Activated T-cell treated with anti-CD3 and anti-CD28 coated beads, Interleukin-2, amount 50 U/mL, for 72 hours (primary cell): Measurements from ENCODE around the gene DZIP3. TPM values are rescaled to one million over a fixed set of nuclear protein-coding genes. Genes with fewer than 3 reads are reported as not detected.
"Not testable (repeated sequence)": the region's sequence is repeated elsewhere in the genome, so short reads cannot be mapped to it uniquely, and the experiment has no call there.

Source experiments
- ATAC-seq, 2 donors: fragments of 150-1000 bp; cut with Tn5 transposase; replicated peaks in 1 of 2; 2 replicates each; pipeline ENCODE4 v1.10.0; 2021; ENCODE audit warnings: moderate library complexity in 2 of 2, mild to moderate bottlenecking in 1 of 2
- DNase-seq, 2 donors: peaks; one replicate each; pipeline ENCODE4 v3.0.0; 2021 to 2022; ENCODE audit warnings: mixed read lengths in 1 of 2
- H3K27ac Mint-ChIP-seq: one replicate; pipeline ENCODE4 v1.8.0; 2022; ENCODE audit warnings: mild to moderate bottlenecking, moderate library complexity, mixed read lengths
- H3K27me3 Mint-ChIP-seq: one replicate; pipeline ENCODE4 v1.8.0; 2022; ENCODE audit warnings: low read depth, mixed read lengths
- H3K36me3 Mint-ChIP-seq, 2 donors: one replicate each; pipeline ENCODE4 v1.8.0; 2022; ENCODE audit warnings: mixed read lengths in 2 of 2, mild to moderate bottlenecking in 1 of 2; ENCODE audit not compliant: insufficient read depth in 2 of 2
- H3K4me1 Mint-ChIP-seq: one replicate; pipeline ENCODE4 v1.8.0; 2022; ENCODE audit warnings: low read depth, mixed read lengths
- H3K4me3 Mint-ChIP-seq, 2 donors: one replicate each; pipeline ENCODE4 v1.8.0; 2022; ENCODE audit warnings: mild to moderate bottlenecking in 2 of 2, mixed read lengths in 2 of 2, moderate library complexity in 2 of 2
- H3K9me3 Mint-ChIP-seq, 2 donors: one replicate each; pipeline ENCODE4 v1.8.0; 2022; ENCODE audit warnings: mixed read lengths in 2 of 2
- total RNA-seq, 2 donors: library from RNA; stranded (reverse); gene quantifications; one replicate each; pipeline ENCODE4 v1.2.3, GENCODE V29; 2022

The DZIP3 gene
- total RNA-seq, 2 donors from 2014 or later = 21.2 to 25.2 TPM

DNA sequence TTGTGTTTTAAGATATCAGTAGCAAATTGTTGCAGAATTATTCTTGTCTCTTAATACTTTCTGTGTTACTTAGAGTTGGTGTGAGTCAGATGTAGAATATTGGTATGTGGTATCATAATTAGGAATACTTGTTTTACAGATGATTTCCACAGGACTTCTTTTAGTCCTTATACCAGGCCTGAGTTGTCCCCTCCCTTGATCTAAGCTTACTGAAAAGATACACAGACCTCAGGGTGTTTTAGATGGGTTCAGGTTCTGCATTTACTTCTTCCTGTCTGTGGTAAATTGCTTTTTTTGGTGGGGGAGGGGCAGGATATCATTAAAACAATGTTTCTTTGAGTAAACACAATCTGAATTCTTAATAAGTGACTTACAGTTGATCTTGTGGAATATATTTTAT, 14.2 kb downstream of the DZIP3 start:
- peaks cover 50% of the 10 kb centered on the region for H3K4me1 Mint-ChIP-seq

DNA sequence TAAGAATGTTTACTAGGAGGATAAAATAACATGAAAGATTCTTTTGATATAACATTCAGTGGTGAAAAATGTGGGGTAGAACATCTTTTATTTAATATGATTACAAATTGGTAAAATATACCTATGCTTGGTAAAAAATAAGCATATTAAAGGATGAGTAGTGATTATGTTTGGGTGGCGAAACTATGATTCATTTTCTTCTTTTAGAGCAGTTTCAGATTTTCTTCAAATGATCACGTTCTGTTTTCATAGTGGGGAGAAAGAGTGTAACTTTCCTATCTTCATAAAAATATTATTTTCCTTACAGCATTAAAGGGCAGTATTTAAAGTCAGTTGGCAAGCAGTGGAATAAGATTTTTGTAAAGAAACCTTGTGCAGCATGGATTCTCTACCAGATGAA, 15.5 kb downstream of the DZIP3 start:
- Mint-ChIP-seq H3K27ac (peak overlapping the region; percentile 57), H3K4me3 (peak overlapping the region in 1 of 2 donors; percentile 37), H3K36me3 (peaks cover 2 to 5% of the 10 kb centered on the region in 2 donors), H3K27me3 (no peaks in the 10 kb centered on the region), H3K9me3 (no peaks in the 10 kb centered on the region), H3K4me1 (peaks cover 40% of the 10 kb centered on the region)
- DNase-seq (no peak), ATAC-seq (no peak)

More for the DNA sequence above, 14.2 kb downstream of the DZIP3 start:
- no peaks in the 10 kb centered on the region for H3K9me3 Mint-ChIP-seq
- H3K27ac Mint-ChIP-seq = peak overlapping the region; percentile 75
- peak overlapping the region; percentile 30 to 74 for H3K4me3 Mint-ChIP-seq
- peak; percentile 21 to 33 for ATAC-seq
- no peaks in the 10 kb centered on the region for H3K27me3 Mint-ChIP-seq
- peaks cover 2 to 5% of the 10 kb centered on the region in 2 donors for H3K36me3 Mint-ChIP-seq
- DNase-seq = no peak

DNA sequence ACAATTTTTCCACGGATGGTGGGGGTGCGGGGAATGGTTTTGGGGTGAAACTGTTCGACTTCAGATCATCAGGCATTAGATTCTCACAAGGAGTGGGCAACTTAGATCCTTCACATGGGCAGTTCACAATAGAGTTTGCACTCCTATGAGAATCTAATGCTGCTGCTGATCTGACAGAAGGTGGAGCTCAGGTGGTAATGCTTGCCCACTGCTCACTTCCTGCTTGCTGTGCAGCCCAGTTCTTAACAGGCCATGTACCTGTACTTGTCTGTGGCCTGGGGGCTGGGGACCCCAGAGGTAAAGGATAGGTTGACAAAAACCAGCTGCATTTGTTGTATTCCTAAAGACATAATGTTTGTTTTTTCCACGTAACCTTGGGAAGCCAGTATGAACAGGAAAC, 16.0 kb downstream of the DZIP3 start:
- Mint-ChIP-seq H3K4me3 (no peak overlapping the region), H3K4me1 (peaks cover 39% of the 10 kb centered on the region), H3K27ac (no peak overlapping the region), H3K36me3 (peaks cover 2 to 5% of the 10 kb centered on the region in 2 donors), H3K9me3 (no peaks in the 10 kb centered on the region), H3K27me3 (no peaks in the 10 kb centered on the region)
- no peak for DNase-seq
- no peak for ATAC-seq

- DNase-seq (no peak), ATAC-seq (no peak)
- Mint-ChIP-seq H3K27me3 (no peaks in the 10 kb centered on the region), H3K36me3 (no peaks in the 10 kb centered on the region), H3K4me1 (peaks cover 21% of the 10 kb centered on the region), H3K27ac (no peak overlapping the region), H3K4me3 (no peak overlapping the region), H3K9me3 (no peaks in the 10 kb centered on the region)
Observed at GRCh38 chr3:108608750-108609149, 19.2 kb downstream of the DZIP3 start.

- no peak overlapping the region for H3K27ac Mint-ChIP-seq
- DNase-seq (no peak), ATAC-seq (no peak)
- no peak overlapping the region for H3K4me3 Mint-ChIP-seq
- H3K36me3 Mint-ChIP-seq = no peaks in the 10 kb centered on the region
- peaks cover 2% of the 10 kb centered on the region for H3K4me1 Mint-ChIP-seq
- H3K9me3 Mint-ChIP-seq = no peaks in the 10 kb centered on the region
- no peaks in the 10 kb centered on the region for H3K27me3 Mint-ChIP-seq
Observed at GRCh38 chr3:108610651-108611050, 21.1 kb downstream of the DZIP3 start.

GRCh38 chr3:108616090-108616489, 26.6 kb downstream of the DZIP3 start:
- H3K4me1 Mint-ChIP-seq, H3K27ac Mint-ChIP-seq, H3K9me3 Mint-ChIP-seq, ATAC-seq, H3K36me3 Mint-ChIP-seq, H3K4me3 Mint-ChIP-seq, H3K27me3 Mint-ChIP-seq, DNase-seq: not testable (repeated sequence)

GRCh38 chr3:108620250-108620649, 30.7 kb downstream of the DZIP3 start:
- no peaks in the 10 kb centered on the region for H3K9me3 Mint-ChIP-seq
- H3K36me3 Mint-ChIP-seq = peaks cover 0 to 3% of the 10 kb centered on the region in 2 donors
- H3K27me3 Mint-ChIP-seq = no peaks in the 10 kb centered on the region
- no peak overlapping the region for H3K27ac Mint-ChIP-seq
- DNase-seq (no peak), ATAC-seq (no peak)
- H3K4me3 Mint-ChIP-seq = no peak overlapping the region
- H3K4me1 Mint-ChIP-seq = no peaks in the 10 kb centered on the region

GRCh38 chr3:108623504-108623903, 34.0 kb downstream of the DZIP3 start:
- H3K4me3 Mint-ChIP-seq = no peak overlapping the region
- H3K27me3 Mint-ChIP-seq = no peaks in the 10 kb centered on the region
- ATAC-seq (no peak), DNase-seq (no peak)
- peaks cover 0 to 3% of the 10 kb centered on the region in 2 donors for H3K36me3 Mint-ChIP-seq
- no peaks in the 10 kb centered on the region for H3K4me1 Mint-ChIP-seq
- H3K9me3 Mint-ChIP-seq = no peaks in the 10 kb centered on the region
- no peak overlapping the region for H3K27ac Mint-ChIP-seq

DNA sequence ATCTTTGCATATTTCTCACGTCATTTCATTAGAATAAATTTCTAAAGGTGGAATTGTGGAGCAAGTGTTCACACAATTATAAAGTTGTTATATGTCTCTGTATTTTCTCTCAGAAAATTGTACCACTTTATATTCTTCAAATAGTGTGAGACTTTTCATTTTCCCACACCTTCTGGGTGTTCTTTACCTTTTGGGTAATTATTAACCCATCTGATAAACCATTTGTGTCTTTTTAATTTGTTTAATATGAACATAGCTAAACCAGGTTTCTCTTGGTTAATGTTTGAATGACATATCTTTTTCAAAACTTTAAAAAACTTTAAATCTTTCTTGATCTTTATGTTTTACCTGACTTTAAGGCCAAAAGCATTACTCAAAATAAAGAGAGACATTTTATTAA, 40.5 kb downstream of the DZIP3 start:
- Mint-ChIP-seq H3K36me3 (no peaks in the 10 kb centered on the region), H3K27me3 (no peaks in the 10 kb centered on the region), H3K9me3 (no peaks in the 10 kb centered on the region), H3K27ac (no peak overlapping the region), H3K4me3 (no peak overlapping the region), H3K4me1 (no peaks in the 10 kb centered on the region)
- DNase-seq = no peak
- ATAC-seq = no peak

DNA sequence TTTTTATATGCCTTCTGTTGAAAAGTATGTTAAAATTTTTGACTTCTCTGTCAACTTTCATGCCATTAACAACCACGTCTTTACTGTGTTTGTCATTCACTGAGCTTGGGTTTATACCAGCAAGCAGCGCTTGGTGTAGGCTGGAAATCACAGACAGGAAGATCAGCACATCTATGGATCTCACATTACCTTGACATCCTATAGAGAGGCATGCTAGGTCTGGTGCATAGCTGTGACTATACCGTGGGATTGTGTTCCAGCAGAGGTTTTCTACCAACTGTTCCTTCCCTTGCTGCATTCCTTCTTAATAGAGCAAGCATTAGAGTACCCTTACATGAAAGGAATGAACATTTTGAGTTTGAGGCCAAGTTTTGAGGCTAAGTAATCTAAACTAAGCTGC, 53.0 kb downstream of the DZIP3 start:
- no peak for DNase-seq
- no peaks in the 10 kb centered on the region for H3K9me3 Mint-ChIP-seq
- H3K27me3 Mint-ChIP-seq = no peaks in the 10 kb centered on the region
- H3K4me1 Mint-ChIP-seq = no peaks in the 10 kb centered on the region
- H3K36me3 Mint-ChIP-seq = peaks cover 0 to 2% of the 10 kb centered on the region in 2 donors
- no peak overlapping the region for H3K27ac Mint-ChIP-seq
- ATAC-seq = no peak
- no peak overlapping the region for H3K4me3 Mint-ChIP-seq

- no peak overlapping the region for H3K4me3 Mint-ChIP-seq
- no peaks in the 10 kb centered on the region for H3K36me3 Mint-ChIP-seq
- ATAC-seq (no peak), DNase-seq (no peak)
- H3K27me3 Mint-ChIP-seq = no peaks in the 10 kb centered on the region
- H3K4me1 Mint-ChIP-seq = no peaks in the 10 kb centered on the region
- H3K27ac Mint-ChIP-seq = no peak overlapping the region
- H3K9me3 Mint-ChIP-seq = no peaks in the 10 kb centered on the region
Observed at GRCh38 chr3:108645364-108645763, 55.8 kb downstream of the DZIP3 start.

DNA sequence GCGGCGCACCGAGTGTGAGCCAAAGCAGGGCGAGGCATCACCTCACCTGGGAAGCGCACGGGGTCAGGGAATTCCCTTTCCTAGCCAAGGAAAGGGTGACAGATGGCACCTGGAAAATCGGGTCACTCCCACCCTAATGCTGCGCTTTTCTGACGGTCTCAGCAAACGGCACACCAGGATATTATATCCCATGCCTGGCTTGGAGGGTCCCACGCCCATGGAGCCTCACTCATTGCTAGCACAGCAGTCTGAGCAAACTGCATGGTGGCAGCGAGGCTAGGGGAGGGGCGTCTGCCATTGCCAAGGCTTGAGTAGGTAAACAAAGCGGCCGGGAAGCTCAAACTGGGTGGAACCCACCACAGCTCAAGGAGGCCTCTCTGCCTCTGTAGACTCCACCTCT, 66.1 kb downstream of the DZIP3 start:
- ATAC-seq, H3K27me3 Mint-ChIP-seq, H3K27ac Mint-ChIP-seq, DNase-seq, H3K4me3 Mint-ChIP-seq, H3K4me1 Mint-ChIP-seq, H3K9me3 Mint-ChIP-seq, H3K36me3 Mint-ChIP-seq: not testable (repeated sequence)

DNA sequence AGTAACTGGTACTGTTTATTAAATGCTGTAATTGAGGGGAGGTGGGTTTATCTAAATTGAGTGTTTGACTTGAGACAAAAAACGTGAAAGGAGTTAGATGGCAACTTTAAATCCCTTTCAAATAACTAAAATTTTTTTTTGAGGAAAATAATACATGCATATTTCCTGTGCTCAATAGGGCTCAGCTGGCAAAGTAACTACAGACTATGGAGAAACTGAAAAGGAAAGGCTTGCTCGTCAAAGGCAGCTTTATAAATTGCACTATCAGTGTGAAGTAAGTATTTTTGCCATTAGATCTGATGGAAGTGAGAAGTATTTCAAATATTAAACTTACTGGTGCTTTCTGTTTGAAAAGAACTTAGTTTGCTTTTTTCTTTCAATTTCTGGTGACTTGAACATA, 72.2 kb downstream of the DZIP3 start:
- Mint-ChIP-seq H3K4me3 (no peak overlapping the region), H3K4me1 (peaks cover 2% of the 10 kb centered on the region), H3K9me3 (peaks cover 0 to 3% of the 10 kb centered on the region in 2 donors), H3K27me3 (no peaks in the 10 kb centered on the region), H3K36me3 (peaks cover 0 to 4% of the 10 kb centered on the region in 2 donors), H3K27ac (no peak overlapping the region)
- ATAC-seq (no peak), DNase-seq (no peak)

DNA sequence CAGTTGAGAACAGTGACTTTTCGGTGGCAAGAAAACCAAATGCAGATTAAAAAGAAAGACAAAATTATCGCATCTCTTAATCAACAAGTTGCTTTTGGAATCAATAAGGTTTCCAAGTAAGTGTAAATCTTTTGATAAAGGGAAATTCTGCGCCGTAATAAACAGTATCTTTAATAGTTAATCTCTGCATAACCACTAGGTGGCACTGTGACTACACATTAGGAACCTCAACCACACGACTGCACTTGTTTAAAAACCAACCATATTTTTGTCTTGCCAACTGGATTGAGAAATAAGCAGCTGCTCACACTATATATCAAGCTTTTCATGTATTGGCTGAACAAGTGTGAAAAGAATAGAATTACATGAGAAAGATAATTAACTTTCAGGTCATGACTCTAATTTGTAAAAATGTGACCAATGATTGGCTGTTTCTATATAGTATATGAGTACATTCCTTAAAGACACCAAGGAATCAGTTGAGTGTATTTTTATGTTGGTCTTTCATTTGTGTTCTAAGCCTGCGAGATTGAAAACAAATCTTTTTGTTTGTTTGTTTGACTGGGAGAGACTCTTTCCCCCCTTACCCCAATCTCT, 72.7 kb downstream of the DZIP3 start:
- Mint-ChIP-seq H3K9me3 (no peaks in the 10 kb centered on the region), H3K36me3 (peaks cover 0 to 4% of the 10 kb centered on the region in 2 donors), H3K4me3 (no peak overlapping the region), H3K27ac (no peak overlapping the region), H3K27me3 (no peaks in the 10 kb centered on the region), H3K4me1 (peaks cover 8% of the 10 kb centered on the region)
- DNase-seq (peak; percentile 34 to 56), ATAC-seq (peak; percentile 67 to 69)
